Measurements from ENCODE around the gene EHMT1. TPM values are rescaled to one million over a fixed set of nuclear protein-coding genes. Genes with fewer than 3 reads are reported as not detected.

The EHMT1 gene
- total and polyA plus RNA-seq, 9 of the 15 experiments (the other 6 are each of a cell fraction or from before 2014, with no cell fraction given) = 2.2 to 76.0 (median 36.4) TPM

DNA sequence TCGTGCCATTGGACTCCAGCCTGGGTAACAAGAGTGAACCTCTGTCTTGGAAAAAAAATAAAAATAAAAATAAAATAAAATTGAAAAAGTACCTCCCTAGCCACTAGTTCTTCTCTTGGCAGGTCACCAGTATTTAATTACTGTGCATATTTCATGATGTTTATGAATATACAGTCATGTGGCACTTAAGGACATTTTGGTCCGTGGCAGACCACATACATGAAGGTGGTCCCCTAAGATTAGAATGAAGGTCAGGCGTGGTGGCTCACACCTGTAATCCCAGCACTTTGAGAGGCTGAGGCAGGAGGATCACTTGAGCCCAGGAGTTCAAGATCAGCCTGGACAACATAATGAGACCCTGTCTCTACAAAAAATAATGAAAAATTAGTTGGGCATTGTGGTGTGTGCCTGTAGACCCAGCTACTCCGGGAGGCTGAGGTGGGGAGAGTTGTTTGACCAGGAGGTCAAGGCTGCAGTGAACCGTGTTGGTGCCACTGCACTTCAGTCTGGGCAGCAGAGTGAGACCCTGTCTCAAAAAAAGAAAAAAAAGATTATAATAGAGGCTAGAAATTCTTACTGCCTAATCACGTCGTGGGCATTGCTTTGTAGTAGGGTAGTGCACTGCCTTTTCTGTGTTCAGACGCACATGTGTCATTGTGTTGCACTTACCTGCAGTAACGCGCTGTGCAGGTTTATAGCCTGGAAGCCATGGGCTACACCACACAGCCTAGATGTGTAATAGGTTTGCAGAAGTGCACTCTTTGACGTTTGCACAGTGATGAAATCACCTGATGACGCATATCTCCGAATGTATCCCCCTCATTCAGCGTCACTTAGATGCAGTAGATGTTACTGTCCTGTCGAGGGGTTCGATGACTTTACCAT, 12.8 kb downstream of the EHMT1 start:
- intact Hi-C loops (cut with micrococcal nuclease) = no loop called here
- Histone ChIP-seq H2AFZ (ENCODE audit: low read depth, low read length) (no peak overlapping the region), H3K79me2 (ENCODE audit: control insufficient read depth, insufficient read depth, low read length) (peaks cover 91% of the 10 kb centered on the region), H3K4me1 (replicated peaks in 1 of 2; ENCODE audit: control insufficient read depth in 2 of 2, insufficient read depth in 2 of 2, low read length in 2 of 2) (peaks cover 4 to 11% of the 10 kb centered on the region in 2 experiments; a peak in 4 of 5 replicates), H3K9me1 (ENCODE audit: control insufficient read depth, insufficient read depth, low read length) (no peaks in the 10 kb centered on the region), H3K4me2 (ENCODE audit: insufficient read depth, low read length) (no peak overlapping the region), H3K9ac (ENCODE audit: insufficient read depth in 1 of 2, low read depth in 2 of 2, low read length in 2 of 2) (no peak overlapping the region), H3K27me3 (ENCODE audit: control insufficient read depth in 2 of 2, insufficient read depth in 2 of 2, low read length in 2 of 2) (no peaks in the 10 kb centered on the region), H4K20me1 (replicated peaks; ENCODE audit: control insufficient read depth, insufficient read depth, low read length) (peaks cover 7% of the 10 kb centered on the region), H3K36me3 (ENCODE audit: control insufficient read depth, insufficient read depth, low read length) (peaks cover 8% of the 10 kb centered on the region; the same call in 2 of the 3 replicates), H3K27ac (ENCODE audit: extremely low read depth, low read depth, low read length) (no peak overlapping the region), H3K9me3 (replicated peaks; ENCODE audit: control insufficient read depth, insufficient read depth, low read depth, low read length) (no peaks in the 10 kb centered on the region), H3K4me3 (no peak overlapping the region)
- FAIRE-seq (no peak), DNase-seq (ENCODE audit: extremely low read depth in 1 of 4, low spot score in 3 of 4) (no peak), ATAC-seq (peak; percentile 20; the same call in 1 of the 3 replicates)
- ChIA-PET POLR2A (interaction anchor here (0.9 to 1.1 kb wide), 2 partner anchors 9 to 22 kb away, joined by 3 read pairs; no protein-coding TSS in a partner anchor), CTCF (ENCODE audit: low intra/inter-chr PET ratio) (no interaction called here)
- TF ChIP-seq KLF13 (tag; IDR thresholded peaks at IDR 0.05; ENCODE audit: borderline replicate concordance, low read depth) = no peak
- TF ChIP-seq, protein P1, sequence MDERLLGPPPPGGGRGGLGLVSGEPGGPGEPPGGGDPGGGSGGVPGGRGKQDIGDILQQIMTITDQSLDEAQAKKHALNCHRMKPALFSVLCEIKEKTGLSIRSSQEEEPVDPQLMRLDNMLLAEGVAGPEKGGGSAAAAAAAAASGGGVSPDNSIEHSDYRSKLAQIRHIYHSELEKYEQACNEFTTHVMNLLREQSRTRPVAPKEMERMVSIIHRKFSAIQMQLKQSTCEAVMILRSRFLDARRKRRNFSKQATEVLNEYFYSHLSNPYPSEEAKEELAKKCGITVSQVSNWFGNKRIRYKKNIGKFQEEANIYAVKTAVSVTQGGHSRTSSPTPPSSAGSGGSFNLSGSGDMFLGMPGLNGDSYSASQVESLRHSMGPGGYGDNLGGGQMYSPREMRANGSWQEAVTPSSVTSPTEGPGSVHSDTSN (CRISPR knock-in tag; IDR thresholded peaks at IDR 0.05; ENCODE audit: low read depth) = no peak
- TF ChIP-seq, protein P1 (tag; conservative IDR thresholded peaks at IDR 0.05; ENCODE audit: low read depth) = no peak
- WGBS (ENCODE audit: insufficient coverage, low coverage, missing lambda C conversion rate) = 73% methylated on average over 16 of the region's 16 CpGs
- no TSS peak for BruUV-seq (replicated peaks)
- in situ Hi-C loops (cut with MboI) = no loop called here
